ENCODE measurements around the gene FUOM. TPM values are rescaled to one million over a fixed set of nuclear protein-coding genes. Genes with fewer than 3 reads are reported as not detected.
A peak's percentile ranks its signal among the peaks of the same experiment; 100 is the strongest.
"Not testable (repeated sequence)": the region's sequence is repeated elsewhere in the genome, so short reads cannot be mapped to it uniquely, and the experiment has no call there.

FUOM gene
- total RNA-seq, 4 donors from 2014 or later = 5.4 to 15.7 (median 10.8) TPM

- Histone ChIP-seq H3K27ac (peak within 1 kb of the TSS; percentile 56 to 88 (median 88)), H3K36me3 (peaks cover 0 to 29% of the 10 kb centered on the region in 2 donors), H3K4me3 (peak within 1 kb of the TSS; percentile 82 to 93), H3K4me1 (peaks cover 0 to 31% (median 13%) of the 10 kb centered on the region in 3 donors), H3K9me3 (no peaks in the 10 kb centered on the region), H3K27me3 (no peaks in the 10 kb centered on the region)
- peak; percentile 81 for ATAC-seq
- TF ChIP-seq POLR2AphosphoS5 (IDR thresholded peaks at IDR 0.05) (no peak), POLR2A (IDR thresholded peaks at IDR 0.05) (peak in 1 of 2 donors; percentile 9), CTCF (IDR thresholded peaks at IDR 0.05) (no peak), EP300 (IDR thresholded peaks at IDR 0.05) (no peak)
- no CpG with 5 or more reads among the region's 78 CpGs for WGBS, 2 donors (ENCODE audit: low coverage in 1 of 2)
Measured at GRCh38 chr10:133379152-133379800, 21.5 kb upstream of the FUOM start, which contains the start of gene PAOX. PAOX (plus strand) TSS chr10:133379262; CDS start chr10:133379317, 55 bp downstream.

GRCh38 chr10:133378251-133379096 lies 20.7 kb upstream of the FUOM start:
- H3K27ac ChIP-seq = peak overlapping the region; percentile 56 to 88 (median 88)
- ATAC-seq = peak; percentile 64
- peak overlapping the region; percentile 82 to 93 for H3K4me3 ChIP-seq
- WGBS, 2 donors (ENCODE audit: low coverage in 1 of 2) = no CpG with 5 or more reads among the region's 90 CpGs
- H3K36me3 ChIP-seq = peaks cover 0 to 21% of the 10 kb centered on the region in 2 donors
- no peak for TF ChIP-seq EP300 (IDR thresholded peaks at IDR 0.05)
- TF ChIP-seq POLR2AphosphoS5 (IDR thresholded peaks at IDR 0.05) = no peak
- peak; percentile 13 to 61 for TF ChIP-seq POLR2A (IDR thresholded peaks at IDR 0.05)
- H3K27me3 ChIP-seq = no peaks in the 10 kb centered on the region
- peaks cover 0 to 37% (median 16%) of the 10 kb centered on the region in 3 donors for H3K4me1 ChIP-seq
- no peaks in the 10 kb centered on the region for H3K9me3 ChIP-seq

- H3K9me3 ChIP-seq = no peaks in the 10 kb centered on the region
- peaks cover 0 to 37% (median 16%) of the 10 kb centered on the region in 3 donors for H3K4me1 ChIP-seq
- no peak for TF ChIP-seq EP300 (IDR thresholded peaks at IDR 0.05)
- TF ChIP-seq POLR2A (IDR thresholded peaks at IDR 0.05) = no peak
- TF ChIP-seq POLR2AphosphoS5 (IDR thresholded peaks at IDR 0.05) = no peak
- no peak for TF ChIP-seq CTCF (IDR thresholded peaks at IDR 0.05)
- no peaks in the 10 kb centered on the region for H3K27me3 ChIP-seq
- no peak for ATAC-seq
- H3K36me3 ChIP-seq = peaks cover 0 to 15% of the 10 kb centered on the region in 2 donors
- WGBS, 2 donors (ENCODE audit: low coverage in 1 of 2) = no CpG with 5 or more reads among the region's 20 CpGs
- H3K4me3 ChIP-seq = peak overlapping the region; percentile 82 to 93
- H3K27ac ChIP-seq = peak overlapping the region in 3 of 4 donors; percentile 87 to 88 (median 88)
Measured at GRCh38 chr10:133377818-133378250, 20.0 kb upstream of the FUOM start.

- WGBS, 2 donors (ENCODE audit: low coverage in 1 of 2) = 80% methylated on average over 2 of the region's 30 CpGs; no CpG with 5 or more reads in 1 of the 2 donors
- H3K27ac ChIP-seq = peak overlapping the region in 1 of 4 donors; percentile 88
Measured at GRCh38 chr10:133377025-133377817, 19.4 kb upstream of the FUOM start.

GRCh38 chr10:133376183-133376582 lies 18.4 kb upstream of the FUOM start:
- not testable (repeated sequence) for H3K9me3 ChIP-seq, H3K4me3 ChIP-seq, H3K36me3 ChIP-seq, ATAC-seq, H3K27me3 ChIP-seq, H3K27ac ChIP-seq
- H3K4me1 ChIP-seq = peaks cover 0 to 53% (median 26%) of the 10 kb centered on the region in 3 donors
- WGBS, 2 donors (ENCODE audit: low coverage in 1 of 2) = 85 to 100% methylated on average over 1 to 5 of the region's 5 CpGs

More at GRCh38 chr10:133377025-133377817, 19.4 kb upstream of the FUOM start:
- H3K9me3 ChIP-seq = no peaks in the 10 kb centered on the region
- H3K36me3 ChIP-seq = peaks cover 0 to 8% of the 10 kb centered on the region in 2 donors
- H3K27me3 ChIP-seq = no peaks in the 10 kb centered on the region
- H3K4me3 ChIP-seq = no peak overlapping the region
- TF ChIP-seq POLR2AphosphoS5 (IDR thresholded peaks at IDR 0.05) (no peak), POLR2A (IDR thresholded peaks at IDR 0.05) (no peak), EP300 (IDR thresholded peaks at IDR 0.05) (no peak), CTCF (IDR thresholded peaks at IDR 0.05) (no peak)
- no peak for ATAC-seq
- peaks cover 0 to 43% (median 21%) of the 10 kb centered on the region in 3 donors for H3K4me1 ChIP-seq
